HCT116 (cell line): ENCODE measurements around the gene CEACAM6. TPM values are rescaled to one million over a fixed set of nuclear protein-coding genes. Genes with fewer than 3 reads are reported as not detected.

ENCODE experiments used
- ATAC-seq: fragments of 200-7000 bp; cut with Tn5 transposase; 2 replicates; pipeline ENCODE4 v1.9.1; 2020; ENCODE audit warnings: mild to moderate bottlenecking, moderate library complexity
- BruUV-seq: library from RNA; stranded (reverse); fragments of 400-500 nt; replicated peaks from 2 replicates; lab custom pipeline; 2021; lab: Mats Ljungman, UMichigan
- CTCF ChIA-PET: fragments of 300-600 bp; sonication (Branson Sonifier 250); formaldehyde crosslinking; loops from one replicate; lab custom pipeline; 2021; ENCODE audit warnings: antibody characterized with exemption; lab: Charles Lee
- POLR2A ChIA-PET: fragments of 300-600, 350-600 bp; sonication (Branson Sonifier 250); formaldehyde crosslinking; loops from one replicate; lab custom pipeline; 2021; ENCODE audit warnings: antibody characterized with exemption; lab: Charles Lee
- RAD21 ChIA-PET, 2 experiments: fragments of 300-600 bp; sonication (Branson Sonifier 250); formaldehyde crosslinking; loops; one replicate each; lab custom pipeline; 2023; ENCODE audit warnings: low total read pairs in 2 of 2; ENCODE audit not compliant: uncharacterized antibody in 2 of 2, unreplicated experiment in 2 of 2, low non-redundant PET in 1 of 2; lab: Charles Lee
- DNase-seq: peaks from one replicate; pipeline ENCODE4 v3.0.0-alpha.2; 2010; ENCODE audit warnings: low read depth, low spot score
- H2AFZ ChIP-seq: fragments of 200-600 bp; shearing (Covaris generic), sonication (generic); 2 replicates; pipeline ENCODE4 v1.6.1; 2017; ENCODE audit warnings: low read depth, mixed run types, mixed read lengths, antibody characterized with exemption, low read length; ENCODE audit not compliant: poor library complexity, severe bottlenecking
- H3K27ac ChIP-seq: 2 replicates; pipeline ENCODE4 v1.5.1; 2012; ENCODE audit warnings: low read depth, low read length
- H3K27me3 ChIP-seq: fragments of 200-600 bp; sonication (generic); 2 replicates; pipeline ENCODE4 v1.6.1; 2016; ENCODE audit warnings: mixed run types, low read length, mixed read lengths; ENCODE audit not compliant: insufficient read depth
- H3K36me3 ChIP-seq, 2 experiments: fragments of 200-500 bp in 1 of 2; fragments of 200-600 bp in 1 of 2; sonication (Bioruptor generic) in 1 of 2; sonication (generic) in 1 of 2; 2 replicates each; pipeline versions ENCODE4 v1.5.1 to v1.6.1; 2014 to 2016; ENCODE audit warnings: low read length in 2 of 2, inconsistent platforms in 1 of 2, mixed read lengths in 1 of 2, mixed run types in 1 of 2; ENCODE audit not compliant: insufficient read depth in 2 of 2, control insufficient read depth in 1 of 2
- H3K4me1 ChIP-seq, 2 experiments: fragments of 200-600 bp in 1 of 2; sonication (generic) in 1 of 2; 2 replicates each; pipeline versions ENCODE4 v1.5.1 to v1.6.1; 2012 to 2017; ENCODE audit warnings: low read length in 2 of 2, inconsistent platforms in 1 of 2, mild to moderate bottlenecking in 1 of 2, mixed read lengths in 1 of 2, mixed run types in 1 of 2, moderate library complexity in 1 of 2; ENCODE audit not compliant: insufficient read depth in 2 of 2, control insufficient read depth in 1 of 2
- H3K4me2 ChIP-seq: fragments of 200-600 bp; sonication (generic); 2 replicates; pipeline ENCODE4 v1.6.1; 2017; ENCODE audit warnings: mixed run types, low read length, mixed read lengths
- H3K4me3 ChIP-seq, 2 experiments: fragments of 200-600 bp in 1 of 2; sonication (generic) in 1 of 2; replicated peaks in 1 of 2; 2 replicates each; pipeline ENCODE4 v1.5.1; 2011 to 2016; ENCODE audit warnings: low read length in 2 of 2, control low read depth in 1 of 2, low read depth in 1 of 2, mild to moderate bottlenecking in 1 of 2, mixed read lengths in 1 of 2, mixed run types in 1 of 2
- H3K79me2 ChIP-seq: fragments of 200-600 bp; sonication (generic); 2 replicates; pipeline ENCODE4 v1.6.1; 2017; ENCODE audit warnings: mild to moderate bottlenecking, mixed run types, low read length, moderate library complexity, mixed read lengths; ENCODE audit not compliant: insufficient read depth
- H3K9ac ChIP-seq: fragments of 200-600 bp; sonication (generic); 2 replicates; pipeline ENCODE4 v1.6.1; 2016; ENCODE audit warnings: low read length, mixed read lengths
- H3K9me2 ChIP-seq: fragments of 200-600 bp; sonication (generic), shearing (Covaris generic); 2 replicates; pipeline ENCODE4 v1.6.1; 2017; ENCODE audit warnings: mixed run types, mild to moderate bottlenecking, moderate library complexity; ENCODE audit not compliant: insufficient read depth
- H3K9me3 ChIP-seq, 2 experiments: fragments of 200-500 bp in 1 of 2; fragments of 200-600 bp in 1 of 2; sonication (Bioruptor generic) in 1 of 2; sonication (generic) in 1 of 2; 2 replicates each; pipeline ENCODE4 v1.6.1; 2014 to 2017; ENCODE audit warnings: low read length in 2 of 2, mixed read lengths in 2 of 2, inconsistent platforms in 1 of 2, low read depth in 1 of 2, mild to moderate bottlenecking in 1 of 2, mixed run types in 1 of 2, moderate library complexity in 1 of 2; ENCODE audit not compliant: control insufficient read depth in 1 of 2, insufficient read depth in 1 of 2
- H4K20me1 ChIP-seq: fragments of 200-600 bp; sonication (generic), shearing (Covaris generic); 2 replicates; pipeline ENCODE4 v1.6.1; 2017; ENCODE audit warnings: mixed run types, mild to moderate bottlenecking, moderate library complexity; ENCODE audit not compliant: insufficient read depth
- CBX3 ChIP-seq: IDR thresholded peaks from 2 replicates; pipeline ENCODE4 v1.6.1; 2012; ENCODE audit warnings: low read depth
- CEBPB ChIP-seq: IDR thresholded peaks from 2 replicates; pipeline ENCODE4 v1.6.1; 2012; ENCODE audit warnings: low read depth
- EGR1 ChIP-seq: IDR thresholded peaks from 2 replicates; pipeline ENCODE4 v1.6.1; 2012; ENCODE audit warnings: low read depth
- ELF1 ChIP-seq: IDR thresholded peaks from 2 replicates; pipeline ENCODE4 v1.6.1; 2012; ENCODE audit warnings: low read depth, borderline replicate concordance
- EZH2phosphoT487 ChIP-seq: fragments of 200-600 bp; IDR thresholded peaks from 2 replicates; pipeline ENCODE4 v1.6.1; 2018; ENCODE audit warnings: antibody characterized with exemption, borderline replicate concordance
- JUND ChIP-seq: IDR thresholded peaks from 2 replicates; pipeline ENCODE4 v1.6.1; 2012
- POLR2A ChIP-seq: IDR thresholded peaks from 2 replicates; pipeline ENCODE4 v1.7.0; 2011; ENCODE audit warnings: borderline replicate concordance; ENCODE audit not compliant: insufficient read depth, insufficient read length; ENCODE audit errors: extremely low read depth
- POLR2AphosphoS5 ChIP-seq: IDR thresholded peaks from 2 replicates; pipeline ENCODE4 v1.6.1; 2011; ENCODE audit warnings: mild to moderate bottlenecking, low read depth, low read length, moderate library complexity
- RAD21 ChIP-seq: IDR thresholded peaks from 2 replicates; pipeline ENCODE4 v1.6.1; 2012; ENCODE audit warnings: low read depth, mild to moderate bottlenecking
- SIN3A ChIP-seq: IDR thresholded peaks from 2 replicates; pipeline ENCODE4 v1.6.1; 2012; ENCODE audit warnings: low read depth
- YY1 ChIP-seq: IDR thresholded peaks from 2 replicates; pipeline ENCODE4 v1.6.1; 2011; ENCODE audit warnings: low read length, low read depth, moderate library complexity, mild to moderate bottlenecking; ENCODE audit not compliant: insufficient replicate concordance; ENCODE audit errors: extremely low read depth
- ZFX ChIP-seq: fragments of 450-650 bp; IDR thresholded peaks from 2 replicates; pipeline ENCODE4 v1.6.1; 2017
- intact Hi-C: fragments of 100-400 bp; cut with micrococcal nuclease; formaldehyde crosslinking; loops from 2 replicates; pipeline ENCODE4 v1.10.0; 2022
- total RNA-seq: library from RNA; stranded (reverse); gene quantifications from one replicate; pipeline ENCODE4 v1.2.1, GENCODE V29; 2021; ENCODE audit not compliant: unreplicated experiment
- TF ChIP-seq, protein P1 (sequence below): IDR thresholded peaks from 2 replicates; pipeline ENCODE4 v1.6.1; 2012; ENCODE audit warnings: low read depth
- TF ChIP-seq, protein P2 (sequence below): IDR thresholded peaks from 2 replicates; pipeline ENCODE4 v1.6.1; 2012
- TF ChIP-seq, protein P3 (sequence below): IDR thresholded peaks from 2 replicates; pipeline ENCODE4 v1.6.1; 2011; ENCODE audit warnings: mild to moderate bottlenecking, low read length, moderate library complexity; ENCODE audit not compliant: insufficient replicate concordance; ENCODE audit errors: extremely low read depth

Gene CEACAM6
- total RNA-seq, 1 experiment from 2014 or later, result 0.59 TPM

GRCh38 chr19:41769608-41770007 lies 14.3 kb downstream of the CEACAM6 start (continued):
- TF ChIP-seq, protein P1, sequence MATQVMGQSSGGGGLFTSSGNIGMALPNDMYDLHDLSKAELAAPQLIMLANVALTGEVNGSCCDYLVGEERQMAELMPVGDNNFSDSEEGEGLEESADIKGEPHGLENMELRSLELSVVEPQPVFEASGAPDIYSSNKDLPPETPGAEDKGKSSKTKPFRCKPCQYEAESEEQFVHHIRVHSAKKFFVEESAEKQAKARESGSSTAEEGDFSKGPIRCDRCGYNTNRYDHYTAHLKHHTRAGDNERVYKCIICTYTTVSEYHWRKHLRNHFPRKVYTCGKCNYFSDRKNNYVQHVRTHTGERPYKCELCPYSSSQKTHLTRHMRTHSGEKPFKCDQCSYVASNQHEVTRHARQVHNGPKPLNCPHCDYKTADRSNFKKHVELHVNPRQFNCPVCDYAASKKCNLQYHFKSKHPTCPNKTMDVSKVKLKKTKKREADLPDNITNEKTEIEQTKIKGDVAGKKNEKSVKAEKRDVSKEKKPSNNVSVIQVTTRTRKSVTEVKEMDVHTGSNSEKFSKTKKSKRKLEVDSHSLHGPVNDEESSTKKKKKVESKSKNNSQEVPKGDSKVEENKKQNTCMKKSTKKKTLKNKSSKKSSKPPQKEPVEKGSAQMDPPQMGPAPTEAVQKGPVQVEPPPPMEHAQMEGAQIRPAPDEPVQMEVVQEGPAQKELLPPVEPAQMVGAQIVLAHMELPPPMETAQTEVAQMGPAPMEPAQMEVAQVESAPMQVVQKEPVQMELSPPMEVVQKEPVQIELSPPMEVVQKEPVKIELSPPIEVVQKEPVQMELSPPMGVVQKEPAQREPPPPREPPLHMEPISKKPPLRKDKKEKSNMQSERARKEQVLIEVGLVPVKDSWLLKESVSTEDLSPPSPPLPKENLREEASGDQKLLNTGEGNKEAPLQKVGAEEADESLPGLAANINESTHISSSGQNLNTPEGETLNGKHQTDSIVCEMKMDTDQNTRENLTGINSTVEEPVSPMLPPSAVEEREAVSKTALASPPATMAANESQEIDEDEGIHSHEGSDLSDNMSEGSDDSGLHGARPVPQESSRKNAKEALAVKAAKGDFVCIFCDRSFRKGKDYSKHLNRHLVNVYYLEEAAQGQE, result no peak

- H3K27ac ChIP-seq, result no peak overlapping the region
- no peaks in the 10 kb centered on the region for H3K9me3 ChIP-seq
- BruUV-seq, result no TSS peak
- intact Hi-C loops, result no loop called here
- peaks cover 3 to 23% of the 10 kb centered on the region in 2 experiments for H3K4me1 ChIP-seq
- ChIA-PET RAD21 (no interaction called here), CTCF (interaction anchor here (1.1 kb wide), 1 partner anchor 23 kb away, joined by 3 read pairs; no protein-coding TSS in a partner anchor), POLR2A (no interaction called here)
- H3K4me2 ChIP-seq, result no peak overlapping the region
- TF ChIP-seq, protein P2, sequence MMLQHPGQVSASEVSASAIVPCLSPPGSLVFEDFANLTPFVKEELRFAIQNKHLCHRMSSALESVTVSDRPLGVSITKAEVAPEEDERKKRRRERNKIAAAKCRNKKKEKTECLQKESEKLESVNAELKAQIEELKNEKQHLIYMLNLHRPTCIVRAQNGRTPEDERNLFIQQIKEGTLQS, result no peak
- TF ChIP-seq CEBPB (no peak), ELF1 (no peak), EGR1 (no peak), POLR2AphosphoS5 (no peak), CBX3 (no peak), RAD21 (no peak), EZH2phosphoT487 (no peak), ZFX (no peak), SIN3A (no peak), YY1 (no peak), POLR2A (no peak), JUND (no peak)
- TF ChIP-seq, protein P1, result no peak
- TF ChIP-seq, protein P3, sequence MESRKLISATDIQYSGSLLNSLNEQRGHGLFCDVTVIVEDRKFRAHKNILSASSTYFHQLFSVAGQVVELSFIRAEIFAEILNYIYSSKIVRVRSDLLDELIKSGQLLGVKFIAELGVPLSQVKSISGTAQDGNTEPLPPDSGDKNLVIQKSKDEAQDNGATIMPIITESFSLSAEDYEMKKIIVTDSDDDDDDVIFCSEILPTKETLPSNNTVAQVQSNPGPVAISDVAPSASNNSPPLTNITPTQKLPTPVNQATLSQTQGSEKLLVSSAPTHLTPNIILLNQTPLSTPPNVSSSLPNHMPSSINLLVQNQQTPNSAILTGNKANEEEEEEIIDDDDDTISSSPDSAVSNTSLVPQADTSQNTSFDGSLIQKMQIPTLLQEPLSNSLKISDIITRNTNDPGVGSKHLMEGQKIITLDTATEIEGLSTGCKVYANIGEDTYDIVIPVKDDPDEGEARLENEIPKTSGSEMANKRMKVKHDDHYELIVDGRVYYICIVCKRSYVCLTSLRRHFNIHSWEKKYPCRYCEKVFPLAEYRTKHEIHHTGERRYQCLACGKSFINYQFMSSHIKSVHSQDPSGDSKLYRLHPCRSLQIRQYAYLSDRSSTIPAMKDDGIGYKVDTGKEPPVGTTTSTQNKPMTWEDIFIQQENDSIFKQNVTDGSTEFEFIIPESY, result no peak
- no peaks in the 10 kb centered on the region for H3K79me2 ChIP-seq
- DNase-seq, result no peak
- H3K9ac ChIP-seq, result no peak overlapping the region
- H3K36me3 ChIP-seq, result no peaks in the 10 kb centered on the region
- no peak overlapping the region for H3K4me3 ChIP-seq
- no peaks in the 10 kb centered on the region for H3K9me2 ChIP-seq
- ATAC-seq, result no peak
- H4K20me1 ChIP-seq, result no peaks in the 10 kb centered on the region
- H3K27me3 ChIP-seq, result peaks cover 46% of the 10 kb centered on the region
- H2AFZ ChIP-seq, result no peak overlapping the region
Measured at GRCh38 chr19:41771410-41771809, 16.1 kb downstream of the CEACAM6 start.
